ENCODE data around the gene JAKMIP2. TPM values are rescaled to one million over a fixed set of nuclear protein-coding genes. Genes with fewer than 3 reads are reported as not detected.

Gene JAKMIP2
- total and polyA plus RNA-seq, 2 donors, result 0.49 to 4.5 TPM

- 91% methylated on average over 4 of the region's 4 CpGs for WGBS
- DNase-seq (ENCODE audit: extremely low spot score), result no peak
- no peak overlapping the region for H3K27ac ChIP-seq (ENCODE audit: low read depth)
- H3K36me3 ChIP-seq (ENCODE audit: insufficient read depth), result no peaks in the 10 kb centered on the region
- H3K4me3 ChIP-seq (ENCODE audit: low read depth, low read length), result no peak overlapping the region
- no peaks in the 10 kb centered on the region for H3K4me1 ChIP-seq (ENCODE audit: insufficient read depth)
These were observed 151.0 kb downstream of the JAKMIP2 start for GRCh38 chr5:147631428-147632003.

GRCh38 chr5:147629196-147629595 lies 153.3 kb downstream of the JAKMIP2 start:
- no peaks in the 10 kb centered on the region for H3K4me1 ChIP-seq (ENCODE audit: insufficient read depth)
- H3K4me3 ChIP-seq (ENCODE audit: low read depth, low read length), result no peak overlapping the region
- DNase-seq (ENCODE audit: extremely low spot score), result no peak
- 92% methylated on average over 4 of the region's 4 CpGs for WGBS
- H3K36me3 ChIP-seq (ENCODE audit: insufficient read depth), result no peaks in the 10 kb centered on the region
- no peak overlapping the region for H3K27ac ChIP-seq (ENCODE audit: low read depth)

GRCh38 chr5:147628058-147628895 lies 154.3 kb downstream of the JAKMIP2 start:
- 51% methylated on average over 8 of the region's 8 CpGs for WGBS
- DNase-seq (ENCODE audit: extremely low spot score), result peak; percentile 56
- Histone ChIP-seq H3K4me3 (ENCODE audit: low read depth, low read length) (no peak overlapping the region), H3K27ac (ENCODE audit: low read depth) (no peak overlapping the region), H3K36me3 (ENCODE audit: insufficient read depth) (no peaks in the 10 kb centered on the region), H3K4me1 (ENCODE audit: insufficient read depth) (no peaks in the 10 kb centered on the region)

- DNase-seq (ENCODE audit: extremely low spot score), result no peak
- H3K27ac ChIP-seq (ENCODE audit: low read depth), result no peak overlapping the region
- no peaks in the 10 kb centered on the region for H3K36me3 ChIP-seq (ENCODE audit: insufficient read depth)
- H3K4me1 ChIP-seq (ENCODE audit: insufficient read depth), result no peaks in the 10 kb centered on the region
- no peak overlapping the region for H3K4me3 ChIP-seq (ENCODE audit: low read depth, low read length)
- 83% methylated on average over 2 of the region's 2 CpGs for WGBS
These were observed 156.1 kb downstream of the JAKMIP2 start for GRCh38 chr5:147626464-147626863.

- H3K4me1 ChIP-seq (ENCODE audit: insufficient read depth), result no peaks in the 10 kb centered on the region
- no peak for DNase-seq (ENCODE audit: extremely low spot score)
- H3K4me3 ChIP-seq (ENCODE audit: low read depth, low read length), result no peak overlapping the region
- no peaks in the 10 kb centered on the region for H3K36me3 ChIP-seq (ENCODE audit: insufficient read depth)
- no peak overlapping the region for H3K27ac ChIP-seq (ENCODE audit: low read depth)
These were observed 161.5 kb downstream of the JAKMIP2 start for GRCh38 chr5:147621016-147621415.

GRCh38 chr5:147619281-147619878 lies 163.1 kb downstream of the JAKMIP2 start:
- Histone ChIP-seq H3K27ac (ENCODE audit: low read depth) (no peak overlapping the region), H3K4me3 (ENCODE audit: low read depth, low read length) (no peak overlapping the region), H3K36me3 (ENCODE audit: insufficient read depth) (no peaks in the 10 kb centered on the region), H3K4me1 (ENCODE audit: insufficient read depth) (no peaks in the 10 kb centered on the region)
- no peak for DNase-seq (ENCODE audit: extremely low spot score)
- 67% methylated on average over 2 of the region's 2 CpGs for WGBS

- no peak for DNase-seq (ENCODE audit: extremely low spot score)
- WGBS, result 81% methylated on average over 6 of the region's 6 CpGs
- H3K36me3 ChIP-seq (ENCODE audit: insufficient read depth), result no peaks in the 10 kb centered on the region
- H3K4me3 ChIP-seq (ENCODE audit: low read depth, low read length), result no peak overlapping the region
- H3K27ac ChIP-seq (ENCODE audit: low read depth), result no peak overlapping the region
- H3K4me1 ChIP-seq (ENCODE audit: insufficient read depth), result no peaks in the 10 kb centered on the region
These were observed 164.7 kb downstream of the JAKMIP2 start for GRCh38 chr5:147617711-147618350.

- 46% methylated on average over 4 of the region's 4 CpGs for WGBS
- H3K4me3 ChIP-seq (ENCODE audit: low read depth, low read length), result no peak overlapping the region
- no peak for DNase-seq (ENCODE audit: extremely low spot score)
These were observed 165.3 kb downstream of the JAKMIP2 start for GRCh38 chr5:147617191-147617606.

GRCh38 chr5:147616421-147616820 lies 166.1 kb downstream of the JAKMIP2 start:
- no peaks in the 10 kb centered on the region for H3K36me3 ChIP-seq (ENCODE audit: insufficient read depth)
- no peak overlapping the region for H3K27ac ChIP-seq (ENCODE audit: low read depth)
- 43% methylated on average over 1 of the region's 1 CpG for WGBS
- no peak overlapping the region for H3K4me3 ChIP-seq (ENCODE audit: low read depth, low read length)
- no peaks in the 10 kb centered on the region for H3K4me1 ChIP-seq (ENCODE audit: insufficient read depth)
- no peak for DNase-seq (ENCODE audit: extremely low spot score)

More at GRCh38 chr5:147617191-147617606, 165.3 kb downstream of the JAKMIP2 start:
- no peaks in the 10 kb centered on the region for H3K4me1 ChIP-seq (ENCODE audit: insufficient read depth)
- H3K36me3 ChIP-seq (ENCODE audit: insufficient read depth), result no peaks in the 10 kb centered on the region
- no peak overlapping the region for H3K27ac ChIP-seq (ENCODE audit: low read depth)

- H3K4me1 ChIP-seq (ENCODE audit: insufficient read depth), result no peaks in the 10 kb centered on the region
- no peak overlapping the region for H3K27ac ChIP-seq (ENCODE audit: low read depth)
- H3K4me3 ChIP-seq (ENCODE audit: low read depth, low read length), result no peak overlapping the region
- WGBS, result 56% methylated on average over 1 of the region's 1 CpG
- DNase-seq (ENCODE audit: extremely low spot score), result no peak
- no peaks in the 10 kb centered on the region for H3K36me3 ChIP-seq (ENCODE audit: insufficient read depth)
These were observed 169.2 kb downstream of the JAKMIP2 start for GRCh38 chr5:147613359-147613758.

- H3K36me3 ChIP-seq (ENCODE audit: insufficient read depth), result no peaks in the 10 kb centered on the region
- no peak overlapping the region for H3K4me3 ChIP-seq (ENCODE audit: low read depth, low read length)
- 90% methylated on average over 4 of the region's 4 CpGs for WGBS
- H3K27ac ChIP-seq (ENCODE audit: low read depth), result no peak overlapping the region
- no peak for DNase-seq (ENCODE audit: extremely low spot score)
- H3K4me1 ChIP-seq (ENCODE audit: insufficient read depth), result no peaks in the 10 kb centered on the region
These were observed 171.0 kb downstream of the JAKMIP2 start for GRCh38 chr5:147611483-147611882.

- Histone ChIP-seq H3K36me3 (ENCODE audit: insufficient read depth) (no peaks in the 10 kb centered on the region), H3K4me3 (ENCODE audit: low read depth, low read length) (no peak overlapping the region), H3K4me1 (ENCODE audit: insufficient read depth) (no peaks in the 10 kb centered on the region), H3K27ac (ENCODE audit: low read depth) (no peak overlapping the region)
- no peak for DNase-seq (ENCODE audit: extremely low spot score)
- WGBS, result 82% methylated on average over 3 of the region's 3 CpGs
These were observed 171.7 kb downstream of the JAKMIP2 start for GRCh38 chr5:147610798-147611197.

- 47% methylated on average over 1 of the region's 1 CpG for WGBS
- no peak overlapping the region for H3K4me3 ChIP-seq (ENCODE audit: low read depth, low read length)
- H3K36me3 ChIP-seq (ENCODE audit: insufficient read depth), result no peaks in the 10 kb centered on the region
- H3K4me1 ChIP-seq (ENCODE audit: insufficient read depth), result no peaks in the 10 kb centered on the region
- H3K27ac ChIP-seq (ENCODE audit: low read depth), result no peak overlapping the region
- DNase-seq (ENCODE audit: extremely low spot score), result no peak
These were observed 180.9 kb downstream of the JAKMIP2 start for GRCh38 chr5:147601652-147602051.

Data from urinary bladder (tissue), 4 donors.